ENCODE results near the gene CNOT2. TPM values are rescaled to one million over a fixed set of nuclear protein-coding genes. Genes with fewer than 3 reads are reported as not detected.
A peak's percentile ranks its signal among the peaks of the same experiment; 100 is the strongest.
"Not testable (repeated sequence)": the region's sequence is repeated elsewhere in the genome, so short reads cannot be mapped to it uniquely, and the experiment has no call there.

CNOT2 gene
- total RNA-seq, 1 experiment from 2014 or later: 165 TPM

GRCh38 chr12:70283232-70283631 lies 40.0 kb downstream of the CNOT2 start:
- no peak for DNase-seq (ENCODE audit: low read depth)
- in situ Hi-C loops (cut with HindIII; ENCODE audit: low pct_unique_long_range_greater_than_20kb, low sequenced_read_pairs): no loop called here

GRCh38 chr12:70288817-70289216 lies 45.6 kb downstream of the CNOT2 start:
- in situ Hi-C loops (cut with HindIII; ENCODE audit: low pct_unique_long_range_greater_than_20kb, low sequenced_read_pairs): no loop called here

GRCh38 chr12:70290116-70290515 lies 46.9 kb downstream of the CNOT2 start:
- DNase-seq (ENCODE audit: low read depth): no peak
- in situ Hi-C loops (cut with HindIII; ENCODE audit: low pct_unique_long_range_greater_than_20kb, low sequenced_read_pairs): no loop called here

More at GRCh38 chr12:70288817-70289216, 45.6 kb downstream of the CNOT2 start:
- DNase-seq (ENCODE audit: low read depth): no peak

- in situ Hi-C loops (cut with HindIII; ENCODE audit: low pct_unique_long_range_greater_than_20kb, low sequenced_read_pairs): no loop called here
- no peak for DNase-seq (ENCODE audit: low read depth)
These were observed 49.0 kb downstream of the CNOT2 start for GRCh38 chr12:70292017-70292776.

- peak; percentile 14 for DNase-seq (ENCODE audit: low read depth)
- in situ Hi-C loops (cut with HindIII; ENCODE audit: low pct_unique_long_range_greater_than_20kb, low sequenced_read_pairs): not testable (repeated sequence)
These were observed 61.7 kb downstream of the CNOT2 start for GRCh38 chr12:70304684-70305555.

GRCh38 chr12:70305794-70306193 lies 62.6 kb downstream of the CNOT2 start:
- no peak for DNase-seq (ENCODE audit: low read depth)
- in situ Hi-C loops (cut with HindIII; ENCODE audit: low pct_unique_long_range_greater_than_20kb, low sequenced_read_pairs): no loop called here

- DNase-seq (ENCODE audit: low read depth): no peak
- in situ Hi-C loops (cut with HindIII; ENCODE audit: low pct_unique_long_range_greater_than_20kb, low sequenced_read_pairs): no loop called here
These were observed 63.4 kb downstream of the CNOT2 start for GRCh38 chr12:70306676-70307075.

GRCh38 chr12:70307868-70308267 lies 64.6 kb downstream of the CNOT2 start:
- in situ Hi-C loops (cut with HindIII; ENCODE audit: low pct_unique_long_range_greater_than_20kb, low sequenced_read_pairs): no loop called here
- DNase-seq (ENCODE audit: low read depth): no peak

- DNase-seq (ENCODE audit: low read depth): no peak
- in situ Hi-C loops (cut with HindIII; ENCODE audit: low pct_unique_long_range_greater_than_20kb, low sequenced_read_pairs): no loop called here
These were observed 66.1 kb downstream of the CNOT2 start for GRCh38 chr12:70309348-70309747.

- in situ Hi-C loops (cut with HindIII; ENCODE audit: low pct_unique_long_range_greater_than_20kb, low sequenced_read_pairs): no loop called here
- no peak for DNase-seq (ENCODE audit: low read depth)
These were observed 70.9 kb downstream of the CNOT2 start for GRCh38 chr12:70314145-70314544.

- DNase-seq (ENCODE audit: low read depth): no peak
- in situ Hi-C loops (cut with HindIII; ENCODE audit: low pct_unique_long_range_greater_than_20kb, low sequenced_read_pairs): no loop called here
These were observed 74.5 kb downstream of the CNOT2 start for GRCh38 chr12:70317781-70318180.

- no peak for DNase-seq (ENCODE audit: low read depth)
- in situ Hi-C loops (cut with HindIII; ENCODE audit: low pct_unique_long_range_greater_than_20kb, low sequenced_read_pairs): no loop called here
These were observed 76.4 kb downstream of the CNOT2 start for GRCh38 chr12:70319605-70320004.

- DNase-seq (ENCODE audit: low read depth): no peak
- in situ Hi-C loops (cut with HindIII; ENCODE audit: low pct_unique_long_range_greater_than_20kb, low sequenced_read_pairs): no loop called here
These were observed 78.0 kb downstream of the CNOT2 start for GRCh38 chr12:70321191-70321590.

- no peak for DNase-seq (ENCODE audit: low read depth)
- in situ Hi-C loops (cut with HindIII; ENCODE audit: low pct_unique_long_range_greater_than_20kb, low sequenced_read_pairs): no loop called here
These were observed 84.3 kb downstream of the CNOT2 start for GRCh38 chr12:70327541-70327940.

GRCh38 chr12:70329728-70330127 lies 86.5 kb downstream of the CNOT2 start:
- in situ Hi-C loops (cut with HindIII; ENCODE audit: low pct_unique_long_range_greater_than_20kb, low sequenced_read_pairs): no loop called here

GRCh38 chr12:70330158-70330557 lies 86.9 kb downstream of the CNOT2 start:
- no peak for DNase-seq (ENCODE audit: low read depth)
- in situ Hi-C loops (cut with HindIII; ENCODE audit: low pct_unique_long_range_greater_than_20kb, low sequenced_read_pairs): no loop called here

More at GRCh38 chr12:70329728-70330127, 86.5 kb downstream of the CNOT2 start:
- DNase-seq (ENCODE audit: low read depth): no peak

GRCh38 chr12:70332236-70332635 lies 89.0 kb downstream of the CNOT2 start:
- DNase-seq (ENCODE audit: low read depth): no peak
- in situ Hi-C loops (cut with HindIII; ENCODE audit: low pct_unique_long_range_greater_than_20kb, low sequenced_read_pairs): no loop called here

- DNase-seq (ENCODE audit: low read depth): no peak
These were observed 91.5 kb downstream of the CNOT2 start for GRCh38 chr12:70334742-70335141.

GRCh38 chr12:70338531-70338930 lies 95.3 kb downstream of the CNOT2 start:
- no peak for DNase-seq (ENCODE audit: low read depth)
- in situ Hi-C loops (cut with HindIII; ENCODE audit: low pct_unique_long_range_greater_than_20kb, low sequenced_read_pairs): no loop called here

More at GRCh38 chr12:70334742-70335141, 91.5 kb downstream of the CNOT2 start:
- in situ Hi-C loops (cut with HindIII; ENCODE audit: low pct_unique_long_range_greater_than_20kb, low sequenced_read_pairs): no loop called here
